Memory B cell (primary cell): Measurements from ENCODE around the gene ATAD1.
A peak's percentile ranks its signal among the peaks of the same experiment; 100 is the strongest.
"Not testable (repeated sequence)": the region's sequence is repeated elsewhere in the genome, so short reads cannot be mapped to it uniquely, and the experiment has no call there.

ENCODE experiments used
- ATAC-seq: fragments of 150-1000 bp; cut with Tn5 transposase; 2 replicates; pipeline ENCODE4 v1.10.0; 2021; ENCODE audit warnings: low read depth, mild to moderate bottlenecking, moderate library complexity
- DNase-seq, 2 donors: peaks; one replicate each; pipeline ENCODE4 v3.0.0; 2022; ENCODE audit warnings: low spot score in 2 of 2
- H3K27ac Mint-ChIP-seq: one replicate; pipeline ENCODE4 v1.8.0; 2022; ENCODE audit warnings: mild to moderate bottlenecking, moderate library complexity, mixed read lengths
- H3K27me3 Mint-ChIP-seq: one replicate; pipeline ENCODE4 v1.8.0; 2022; ENCODE audit warnings: mixed read lengths
- H3K36me3 Mint-ChIP-seq: one replicate; pipeline ENCODE4 v1.8.0; 2022; ENCODE audit warnings: mild to moderate bottlenecking, mixed read lengths
- H3K4me1 Mint-ChIP-seq: one replicate; pipeline ENCODE4 v1.8.0; 2022; ENCODE audit warnings: mixed read lengths
- H3K4me3 Mint-ChIP-seq: one replicate; pipeline ENCODE4 v1.8.0; 2022; ENCODE audit warnings: mild to moderate bottlenecking, moderate library complexity, mixed read lengths
- H3K9me3 Mint-ChIP-seq: one replicate; pipeline ENCODE4 v1.8.0; 2022; ENCODE audit warnings: mixed read lengths

Gene ATAD1

DNA sequence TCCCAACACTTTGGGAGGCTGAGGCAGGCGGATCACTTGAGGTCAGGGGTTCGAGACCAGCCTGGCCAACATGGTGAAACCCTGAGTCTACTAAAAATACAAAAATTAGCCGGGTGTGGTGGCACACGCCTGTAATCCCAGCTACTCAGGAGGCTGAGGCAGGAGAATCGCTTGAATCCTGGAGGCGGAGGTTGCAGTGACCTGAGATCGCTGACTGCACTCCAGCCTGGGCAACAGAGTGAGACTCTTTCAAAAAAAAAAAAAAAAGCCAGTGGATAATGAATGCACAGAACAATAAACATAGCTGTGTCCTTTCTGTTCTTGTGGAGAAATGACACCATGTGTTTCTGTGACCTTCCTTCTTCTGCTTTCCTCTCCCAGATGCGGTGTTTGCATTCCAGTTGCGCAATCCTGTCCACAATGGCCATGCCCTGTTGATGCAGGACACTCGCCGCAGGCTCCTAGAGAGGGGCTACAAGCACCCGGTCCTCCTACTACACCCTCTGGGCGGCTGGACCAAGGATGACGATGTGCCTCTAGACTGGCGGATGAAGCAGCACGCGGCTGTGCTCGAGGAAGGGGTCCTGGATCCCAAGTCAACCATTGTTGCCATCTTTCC, 74.9 kb downstream of the ATAD1 start:
- H3K4me3 Mint-ChIP-seq, ATAC-seq, H3K4me1 Mint-ChIP-seq, H3K9me3 Mint-ChIP-seq, H3K27ac Mint-ChIP-seq, H3K36me3 Mint-ChIP-seq, DNase-seq, H3K27me3 Mint-ChIP-seq: not testable (repeated sequence)

DNA sequence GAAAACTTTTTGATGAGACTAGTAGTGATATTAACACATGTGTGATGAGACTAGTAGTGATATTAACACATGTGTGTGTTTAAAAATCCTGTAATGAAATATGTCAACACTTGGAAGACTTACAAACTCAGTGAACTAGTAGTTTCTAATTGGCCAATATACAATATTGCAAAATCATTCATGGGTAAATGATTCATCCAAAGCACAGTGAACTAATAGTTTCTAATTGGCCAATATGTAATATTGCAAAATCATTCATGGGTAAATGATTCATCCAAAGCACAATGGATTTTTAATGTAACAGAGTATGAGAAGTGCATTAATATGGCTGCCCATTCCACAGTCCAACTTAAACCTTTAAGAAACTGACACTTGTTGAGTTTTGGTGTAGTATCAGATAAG, 77.8 kb downstream of the ATAD1 start:
- Mint-ChIP-seq H3K36me3 (no peaks in the 10 kb centered on the region), H3K27me3 (peaks cover 6% of the 10 kb centered on the region), H3K4me3 (no peak overlapping the region), H3K4me1 (no peaks in the 10 kb centered on the region), H3K27ac (no peak overlapping the region), H3K9me3 (no peaks in the 10 kb centered on the region)
- ATAC-seq (no peak), DNase-seq (no peak)

DNA sequence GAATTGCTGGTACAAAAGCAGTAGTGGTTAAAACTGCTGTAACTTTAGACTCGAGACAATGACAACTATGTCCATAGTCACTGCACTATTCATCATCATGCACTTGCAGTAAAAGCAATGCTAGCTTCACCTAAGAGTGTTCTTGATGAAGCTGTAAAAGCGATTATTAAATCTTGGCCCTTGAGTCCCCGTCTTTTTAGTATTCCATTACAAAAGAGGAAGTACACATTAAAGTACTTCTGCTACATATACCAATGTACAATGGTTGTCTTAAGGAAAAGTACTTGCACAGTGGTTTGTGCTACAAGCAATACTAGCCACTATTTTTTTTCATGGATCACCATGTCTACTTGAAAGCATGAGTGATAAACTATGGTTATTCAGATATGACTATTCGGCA, 78.3 kb downstream of the ATAD1 start:
- ATAC-seq: no peak

DNA sequence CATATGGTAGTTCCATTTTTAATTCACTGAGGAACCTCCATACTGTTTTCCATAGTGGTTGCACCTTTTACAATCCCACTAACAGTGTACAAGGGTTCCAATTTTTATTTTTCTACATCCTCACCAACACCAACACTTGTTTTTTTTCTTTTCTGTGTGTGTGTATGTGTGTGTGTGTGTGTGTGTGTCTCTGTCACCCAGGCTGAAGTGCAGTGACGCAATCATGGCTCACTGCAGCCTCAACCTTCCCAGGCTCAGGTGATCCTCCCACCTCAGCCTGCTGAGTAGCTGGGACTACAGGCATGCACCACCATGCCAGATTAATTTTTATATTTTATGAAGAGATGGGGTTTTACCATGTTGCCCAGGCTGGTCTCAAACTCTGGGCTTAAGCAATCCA, 79.8 kb downstream of the ATAD1 start:
- not testable (repeated sequence) for H3K4me3 Mint-ChIP-seq, H3K27ac Mint-ChIP-seq, H3K36me3 Mint-ChIP-seq, DNase-seq, H3K4me1 Mint-ChIP-seq, H3K9me3 Mint-ChIP-seq, ATAC-seq
- peaks cover 10% of the 10 kb centered on the region for H3K27me3 Mint-ChIP-seq

More for the DNA sequence above, 78.3 kb downstream of the ATAD1 start:
- DNase-seq: no peak
- Mint-ChIP-seq H3K9me3 (no peaks in the 10 kb centered on the region), H3K4me1 (no peaks in the 10 kb centered on the region), H3K27ac (no peak overlapping the region), H3K36me3 (no peaks in the 10 kb centered on the region), H3K27me3 (peaks cover 6% of the 10 kb centered on the region), H3K4me3 (no peak overlapping the region)

DNA sequence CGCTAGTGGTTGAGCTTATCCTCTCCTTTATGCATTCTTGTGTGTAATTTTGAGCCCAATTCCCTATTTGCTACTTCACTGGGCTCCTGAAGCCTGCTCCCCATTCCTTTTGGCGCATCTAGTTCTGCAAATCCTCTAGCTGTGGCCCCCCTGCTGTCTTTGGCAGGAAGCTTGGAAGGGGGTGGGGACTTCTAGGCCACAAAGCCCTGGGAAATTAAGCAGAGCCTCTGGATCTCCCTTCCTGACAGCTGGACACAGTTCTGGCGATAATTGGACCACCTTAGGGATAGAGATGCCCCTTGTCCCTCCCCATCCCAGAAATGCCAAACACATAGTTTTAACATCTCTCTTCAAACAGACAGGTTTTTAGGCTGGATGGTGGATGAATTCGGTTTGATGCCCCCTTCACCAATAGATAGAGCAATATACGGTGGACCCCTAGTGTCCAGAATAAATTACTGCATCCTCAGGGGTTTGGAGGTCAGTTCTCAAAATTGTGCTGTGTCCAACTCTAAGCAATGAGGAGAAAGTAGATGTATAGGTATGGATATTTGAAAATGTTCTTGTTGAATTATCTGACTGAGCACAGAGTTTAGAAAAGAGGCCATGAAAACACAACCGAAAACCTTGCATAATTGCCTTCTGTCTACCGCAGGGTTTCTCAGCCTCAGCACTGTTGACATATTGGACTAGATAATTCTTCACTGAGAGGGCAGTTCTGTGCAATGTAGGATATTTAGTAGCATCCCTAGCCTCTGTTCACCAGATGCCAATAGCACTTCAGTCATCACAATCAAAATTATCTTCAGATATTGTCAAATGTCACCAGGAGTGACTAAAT, 82.8 kb downstream of the ATAD1 start:
- no peaks in the 10 kb centered on the region for H3K36me3 Mint-ChIP-seq
- ATAC-seq (peak; percentile 59), DNase-seq (peak in 1 of 2 donors; percentile 8)
- H3K9me3 Mint-ChIP-seq: no peaks in the 10 kb centered on the region
- no peak overlapping the region for H3K27ac Mint-ChIP-seq
- H3K27me3 Mint-ChIP-seq: peaks cover 12% of the 10 kb centered on the region
- H3K4me3 Mint-ChIP-seq: no peak overlapping the region
- no peaks in the 10 kb centered on the region for H3K4me1 Mint-ChIP-seq

DNA sequence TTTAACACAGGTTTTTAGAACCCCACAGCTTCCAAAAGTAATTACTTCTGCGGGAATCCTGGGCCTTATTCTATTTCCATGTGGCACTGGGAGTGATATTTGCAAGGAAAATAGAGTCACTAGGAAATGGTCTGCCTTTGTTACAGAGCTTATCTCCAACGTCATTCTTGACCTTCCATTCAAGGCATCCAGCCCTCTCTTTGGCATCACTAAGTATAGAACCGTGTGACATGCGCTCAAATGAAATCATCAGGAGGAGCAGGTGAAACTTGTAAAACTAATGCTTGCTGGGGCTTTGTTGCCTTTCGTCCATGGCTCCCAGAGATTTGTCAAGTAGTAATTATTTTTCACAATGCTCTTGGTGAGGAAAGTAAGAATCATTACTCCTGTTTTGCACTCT, 84.9 kb downstream of the ATAD1 start:
- H3K36me3 Mint-ChIP-seq: no peaks in the 10 kb centered on the region
- H3K27ac Mint-ChIP-seq: no peak overlapping the region
- peaks cover 12% of the 10 kb centered on the region for H3K27me3 Mint-ChIP-seq
- no peak for DNase-seq
- ATAC-seq: no peak
- H3K4me1 Mint-ChIP-seq: no peaks in the 10 kb centered on the region
- no peak overlapping the region for H3K4me3 Mint-ChIP-seq
- no peaks in the 10 kb centered on the region for H3K9me3 Mint-ChIP-seq

DNA sequence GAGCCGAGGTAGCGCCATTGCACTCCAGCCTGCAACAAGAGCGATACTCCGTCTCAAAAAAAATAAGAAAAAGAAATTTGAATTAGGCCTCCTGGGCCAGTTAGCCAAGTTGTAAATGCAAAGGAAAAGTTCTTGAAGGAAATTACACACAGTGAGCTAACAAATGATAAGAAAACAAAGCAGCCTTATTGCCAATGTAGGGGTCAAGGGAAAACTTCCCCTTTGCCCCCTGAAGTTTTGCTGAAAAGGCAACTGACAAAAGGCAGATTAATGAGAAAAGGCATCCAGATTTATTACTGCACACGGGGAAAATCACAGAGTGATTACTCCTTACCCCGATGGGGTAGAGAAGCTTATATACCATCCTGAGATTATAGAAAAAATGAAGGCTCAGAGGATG, 88.1 kb downstream of the ATAD1 start:
- H3K27ac Mint-ChIP-seq: no peak overlapping the region
- no peak for ATAC-seq
- DNase-seq: no peak
- no peaks in the 10 kb centered on the region for H3K4me1 Mint-ChIP-seq
- no peaks in the 10 kb centered on the region for H3K36me3 Mint-ChIP-seq
- H3K27me3 Mint-ChIP-seq: peaks cover 10% of the 10 kb centered on the region
- H3K9me3 Mint-ChIP-seq: no peaks in the 10 kb centered on the region
- H3K4me3 Mint-ChIP-seq: no peak overlapping the region

DNA sequence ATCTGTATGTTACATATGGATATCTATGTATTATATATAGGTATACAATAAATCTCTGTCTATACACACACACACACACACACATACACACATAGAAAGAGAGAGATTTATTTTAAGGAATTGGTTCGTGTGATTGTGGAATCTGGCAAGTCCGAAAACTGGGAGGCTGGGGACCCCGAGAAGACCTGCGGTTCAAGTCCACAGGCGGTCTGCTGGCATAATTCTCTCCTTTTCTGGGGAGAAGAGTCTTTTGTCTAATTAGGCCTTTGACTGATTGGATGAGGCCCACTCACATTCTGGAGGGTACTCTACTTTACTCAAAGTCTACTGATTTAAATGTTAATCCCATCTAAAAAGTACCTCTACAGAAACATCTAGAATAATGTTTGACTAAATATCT, 93.2 kb downstream of the ATAD1 start:
- Mint-ChIP-seq H3K4me3 (no peak overlapping the region), H3K36me3 (no peaks in the 10 kb centered on the region), H3K27me3 (peaks cover 2% of the 10 kb centered on the region), H3K4me1 (no peaks in the 10 kb centered on the region), H3K27ac (no peak overlapping the region), H3K9me3 (no peaks in the 10 kb centered on the region)
- ATAC-seq (no peak), DNase-seq (no peak)

DNA sequence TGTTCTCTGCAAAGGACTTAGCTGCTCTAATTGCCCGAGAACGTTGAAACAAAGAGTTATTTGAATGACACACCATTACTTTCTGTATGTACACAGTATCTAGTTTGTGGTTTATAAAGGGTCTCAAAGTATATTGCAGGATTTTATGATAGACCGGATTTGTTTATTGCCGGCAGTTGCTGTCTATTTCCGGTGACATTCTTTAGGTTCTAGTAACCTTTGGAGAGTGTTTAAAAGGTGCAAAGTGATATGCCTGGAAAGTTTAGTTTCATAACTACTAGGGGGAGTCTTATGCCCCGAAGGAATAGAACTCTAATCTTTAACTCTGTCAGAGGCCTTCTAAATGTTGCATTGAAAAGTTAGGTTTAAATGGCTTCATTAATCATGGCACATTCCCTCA, 94.5 kb downstream of the ATAD1 start:
- DNase-seq: no peak
- H3K36me3 Mint-ChIP-seq: no peaks in the 10 kb centered on the region
- peaks cover 2% of the 10 kb centered on the region for H3K27me3 Mint-ChIP-seq
- H3K4me3 Mint-ChIP-seq: no peak overlapping the region
- H3K27ac Mint-ChIP-seq: no peak overlapping the region
- H3K4me1 Mint-ChIP-seq: peaks cover 4% of the 10 kb centered on the region
- ATAC-seq: no peak
- H3K9me3 Mint-ChIP-seq: no peaks in the 10 kb centered on the region

DNA sequence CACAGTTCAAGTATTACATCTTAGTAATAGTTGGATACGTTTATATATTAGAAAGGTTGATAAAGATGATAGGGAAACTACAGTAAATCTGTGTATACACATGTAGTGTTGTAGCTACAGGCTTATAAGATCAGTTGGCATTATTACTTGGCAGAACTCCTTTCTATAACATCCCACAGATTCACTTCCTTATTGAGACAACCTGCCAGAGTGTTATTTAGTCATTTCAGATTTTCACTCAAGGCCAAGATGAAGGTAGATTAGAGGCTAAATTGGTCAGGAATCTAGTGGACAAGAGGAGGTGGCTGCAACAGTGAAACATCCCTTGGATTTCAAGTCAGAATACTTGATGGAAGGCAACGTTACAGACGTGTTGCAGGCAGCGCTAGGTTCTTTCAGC, 95.3 kb downstream of the ATAD1 start:
- DNase-seq (no peak), ATAC-seq (no peak)
- H3K27ac Mint-ChIP-seq: no peak overlapping the region
- H3K9me3 Mint-ChIP-seq: no peaks in the 10 kb centered on the region
- peaks cover 2% of the 10 kb centered on the region for H3K27me3 Mint-ChIP-seq
- peaks cover 5% of the 10 kb centered on the region for H3K4me1 Mint-ChIP-seq
- no peaks in the 10 kb centered on the region for H3K36me3 Mint-ChIP-seq
- no peak overlapping the region for H3K4me3 Mint-ChIP-seq

DNA sequence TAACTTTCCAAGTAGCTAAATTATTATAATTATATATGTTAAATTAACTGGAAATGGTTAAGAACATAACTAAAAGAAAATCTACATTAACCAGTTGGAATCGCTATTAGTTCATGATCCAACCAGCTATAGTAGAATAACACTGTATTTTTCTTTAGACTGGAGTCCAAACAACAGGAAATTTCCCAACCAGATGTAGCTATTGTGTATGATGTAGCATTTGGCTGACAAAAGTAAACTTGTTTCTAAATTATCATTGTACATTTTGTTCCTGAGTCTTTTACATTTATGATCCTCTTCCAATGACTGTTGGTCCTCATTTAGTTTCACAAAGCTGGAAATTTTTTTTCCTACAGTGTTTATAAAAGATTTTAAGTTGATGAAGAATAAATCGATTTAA, 96.2 kb downstream of the ATAD1 start:
- Mint-ChIP-seq H3K27ac (no peak overlapping the region), H3K4me1 (peaks cover 5% of the 10 kb centered on the region), H3K4me3 (no peak overlapping the region), H3K36me3 (no peaks in the 10 kb centered on the region), H3K9me3 (no peaks in the 10 kb centered on the region), H3K27me3 (no peaks in the 10 kb centered on the region)
- ATAC-seq (no peak), DNase-seq (no peak)

DNA sequence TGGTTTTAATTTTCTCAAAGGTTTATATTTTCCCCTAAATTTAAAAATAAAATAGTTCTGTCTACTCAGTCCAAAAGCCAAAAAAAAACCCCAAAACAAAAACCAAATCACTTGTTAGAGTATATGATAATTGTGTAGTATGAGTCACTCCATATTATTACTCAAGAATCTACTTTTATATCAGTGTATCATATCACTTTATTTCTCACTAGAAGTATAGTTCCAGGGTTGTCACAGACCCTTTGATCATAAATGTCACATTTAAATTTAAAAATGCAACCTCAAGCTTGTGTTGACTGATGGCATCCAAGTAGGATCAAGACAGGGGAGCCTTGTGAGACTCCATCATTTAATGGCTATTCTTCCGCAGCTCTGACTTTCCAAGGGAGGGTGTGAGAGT, 97.4 kb downstream of the ATAD1 start:
- Mint-ChIP-seq H3K4me1 (peaks cover 5% of the 10 kb centered on the region), H3K27ac (no peak overlapping the region), H3K27me3 (no peaks in the 10 kb centered on the region), H3K4me3 (no peak overlapping the region), H3K9me3 (no peaks in the 10 kb centered on the region), H3K36me3 (no peaks in the 10 kb centered on the region)
- ATAC-seq (no peak), DNase-seq (no peak)

DNA sequence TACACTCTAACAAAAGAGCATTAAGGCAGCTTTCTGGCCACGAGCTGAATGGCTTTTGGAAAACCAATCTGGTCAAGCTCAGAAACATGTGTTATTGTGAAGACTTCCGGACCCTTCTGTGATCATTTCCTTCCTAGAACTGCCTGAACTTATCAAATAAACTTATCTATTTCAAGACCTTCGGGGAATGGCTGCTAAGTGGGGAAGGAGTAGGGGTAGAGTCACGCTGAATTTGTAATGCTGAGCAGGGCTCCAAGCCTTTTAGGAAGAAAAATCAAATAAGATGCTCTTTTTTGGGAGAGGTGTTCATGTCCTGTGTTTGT, 101.7 kb downstream of the ATAD1 start:
- ATAC-seq (no peak), DNase-seq (no peak)
- no peak overlapping the region for H3K4me3 Mint-ChIP-seq
- peaks cover 3% of the 10 kb centered on the region for H3K27me3 Mint-ChIP-seq
- H3K27ac Mint-ChIP-seq: no peak overlapping the region
- no peaks in the 10 kb centered on the region for H3K36me3 Mint-ChIP-seq
- no peaks in the 10 kb centered on the region for H3K9me3 Mint-ChIP-seq
- peaks cover 5% of the 10 kb centered on the region for H3K4me1 Mint-ChIP-seq

DNA sequence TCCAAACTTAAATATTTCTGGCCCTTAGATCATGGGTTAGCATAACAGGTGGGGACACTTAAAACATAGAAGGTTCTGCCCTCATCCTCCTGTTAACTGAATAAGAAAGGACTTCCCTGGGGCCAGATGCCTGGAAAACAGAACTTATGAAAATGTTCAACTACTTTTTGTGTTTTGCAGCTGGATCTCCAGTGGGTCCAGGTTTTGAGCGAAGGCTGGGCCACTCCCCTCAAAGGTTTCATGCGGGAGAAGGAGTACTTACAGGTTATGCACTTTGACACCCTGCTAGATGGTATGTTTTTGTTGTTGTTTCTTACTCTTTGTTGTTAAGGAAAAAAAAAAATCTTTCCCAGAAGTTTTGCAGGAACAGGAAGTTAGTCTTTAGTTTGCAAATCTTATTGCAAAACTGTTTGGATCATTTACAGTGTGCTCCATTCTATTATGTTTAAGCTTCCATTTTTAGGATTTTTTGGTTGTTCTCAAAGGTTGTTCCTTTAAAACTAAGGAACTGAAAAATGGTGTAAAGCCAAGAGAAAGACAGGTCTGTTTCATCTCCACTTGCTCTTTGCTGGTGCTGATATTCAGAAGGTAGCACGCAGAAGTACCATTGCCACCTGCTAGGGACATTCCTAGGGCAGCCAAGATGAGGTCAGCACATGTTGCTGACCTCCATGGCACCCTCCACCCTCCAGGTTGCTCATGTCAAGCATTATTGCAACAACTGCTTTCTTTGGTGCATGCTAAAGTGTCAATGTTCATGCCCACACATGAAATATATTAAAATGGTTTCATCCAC, 102.3 kb downstream of the ATAD1 start:
- peaks cover 5% of the 10 kb centered on the region for H3K4me1 Mint-ChIP-seq
- DNase-seq (no peak), ATAC-seq (no peak)
- H3K27me3 Mint-ChIP-seq: peaks cover 3% of the 10 kb centered on the region
- H3K4me3 Mint-ChIP-seq: no peak overlapping the region
- H3K9me3 Mint-ChIP-seq: no peaks in the 10 kb centered on the region
- H3K27ac Mint-ChIP-seq: no peak overlapping the region
- H3K36me3 Mint-ChIP-seq: no peaks in the 10 kb centered on the region
